Mesendoderm (in vitro differentiated cells): ENCODE measurements around the gene COL9A2.

ENCODE experiments used
- DNase-seq: peaks from one replicate; pipeline ENCODE4 v3.0.0; 2013
- H2AK5ac ChIP-seq: 2 replicates; pipeline ENCODE4 v1.6.1; 2013; ENCODE audit warnings: low read length, inconsistent platforms
- H2BK120ac ChIP-seq: 2 replicates; pipeline ENCODE4 v1.6.1; 2013; ENCODE audit warnings: low read depth, mild to moderate bottlenecking, low read length, moderate library complexity, mixed read lengths
- H2BK15ac ChIP-seq: replicated peaks from 2 replicates; pipeline ENCODE4 v1.6.1; 2013; ENCODE audit warnings: low read depth, mild to moderate bottlenecking, moderate library complexity
- H2BK5ac ChIP-seq: 2 replicates; pipeline ENCODE4 v1.6.1; 2013; ENCODE audit warnings: low read length, inconsistent platforms
- H3K18ac ChIP-seq: 2 replicates; pipeline ENCODE4 v1.6.1; 2013; ENCODE audit warnings: mild to moderate bottlenecking, low read length, mixed read lengths
- H3K23ac ChIP-seq: one replicate; pipeline ENCODE4 v1.6.1; 2013; ENCODE audit warnings: low read length
- H3K27ac ChIP-seq: 2 replicates; pipeline ENCODE4 v1.5.1; 2013; ENCODE audit warnings: low read depth, mild to moderate bottlenecking, inconsistent platforms, low read length, moderate library complexity
- H3K27me3 ChIP-seq: 2 replicates; pipeline ENCODE4 v1.6.1; 2013; ENCODE audit warnings: low read length, control low read depth, mild to moderate bottlenecking, inconsistent platforms; ENCODE audit not compliant: insufficient read depth, poor library complexity
- H3K36me3 ChIP-seq: 2 replicates; pipeline ENCODE4 v1.6.1; 2013; ENCODE audit warnings: low read length, inconsistent platforms; ENCODE audit not compliant: control insufficient read depth, insufficient read depth
- H3K4ac ChIP-seq: one replicate; pipeline ENCODE4 v1.6.1; 2013; ENCODE audit warnings: low read depth, mild to moderate bottlenecking, low read length, moderate library complexity
- H3K4me1 ChIP-seq: 2 replicates; pipeline ENCODE4 v1.6.1; 2013; ENCODE audit warnings: low read depth, low read length, inconsistent platforms; ENCODE audit not compliant: control insufficient read depth
- H3K4me2 ChIP-seq: 2 replicates; pipeline ENCODE4 v1.6.1; 2013; ENCODE audit warnings: low read length
- H3K4me3 ChIP-seq: 2 replicates; pipeline ENCODE4 v1.5.1; 2013; ENCODE audit warnings: mild to moderate bottlenecking, low read length
- H3K56ac ChIP-seq: one replicate; pipeline ENCODE4 v1.6.1; 2013; ENCODE audit warnings: low read length
- H3K79me1 ChIP-seq: 2 replicates; pipeline ENCODE4 v1.6.1; 2013; ENCODE audit warnings: low read length, inconsistent platforms
- H3K79me2 ChIP-seq: 2 replicates; pipeline ENCODE4 v1.6.1; 2013; ENCODE audit warnings: mild to moderate bottlenecking, low read length; ENCODE audit not compliant: control insufficient read depth, insufficient read depth
- H3K9ac ChIP-seq: 2 replicates; pipeline ENCODE4 v1.6.1; 2013; ENCODE audit warnings: low read length, inconsistent platforms
- H4K5ac ChIP-seq: one replicate; pipeline ENCODE4 v1.6.1; 2013; ENCODE audit warnings: low read length
- H4K8ac ChIP-seq: one replicate; pipeline ENCODE4 v1.6.1; 2013; ENCODE audit warnings: low read depth, mild to moderate bottlenecking, control low read depth, low read length, moderate library complexity
- WGBS: extraction: QIAGEN DNeasy Blood & Tissue Kit; methylation state at CpG from one replicate; pipeline ENCODE4 v1.1.7; 2013; ENCODE audit warnings: low lambda C conversion rate, missing lambda C conversion rate; ENCODE audit not compliant: insufficient coverage; ENCODE audit errors: extremely low coverage; 5-methylcytosine and 5-hydroxymethylcytosine counted together

COL9A2 gene

GRCh38 chr1:40305451-40305850 lies 11.6 kb downstream of the COL9A2 start:
- H3K79me1 ChIP-seq, result no peaks in the 10 kb centered on the region
- peaks cover 9% of the 10 kb centered on the region for H3K36me3 ChIP-seq
- H2BK5ac ChIP-seq, result no peak overlapping the region
- H2AK5ac ChIP-seq, result no peak overlapping the region
- H3K56ac ChIP-seq, result no peak overlapping the region
- H3K27ac ChIP-seq, result no peak overlapping the region
- H2BK15ac ChIP-seq, result no peak overlapping the region
- no peaks in the 10 kb centered on the region for H3K79me2 ChIP-seq
- H4K8ac ChIP-seq, result no peak overlapping the region
- no peak overlapping the region for H3K4me2 ChIP-seq
- no peak overlapping the region for H3K9ac ChIP-seq
- no peak for DNase-seq
- H3K27me3 ChIP-seq, result no peaks in the 10 kb centered on the region
- no peak overlapping the region for H3K4me3 ChIP-seq
- H3K23ac ChIP-seq, result no peak overlapping the region
- H3K4me1 ChIP-seq, result no peaks in the 10 kb centered on the region
- no peak overlapping the region for H4K5ac ChIP-seq
- no peak overlapping the region for H3K18ac ChIP-seq
- no peak overlapping the region for H2BK120ac ChIP-seq
- no peak overlapping the region for H3K4ac ChIP-seq
- no CpG with 5 or more reads among the region's 5 CpGs for WGBS

DNA sequence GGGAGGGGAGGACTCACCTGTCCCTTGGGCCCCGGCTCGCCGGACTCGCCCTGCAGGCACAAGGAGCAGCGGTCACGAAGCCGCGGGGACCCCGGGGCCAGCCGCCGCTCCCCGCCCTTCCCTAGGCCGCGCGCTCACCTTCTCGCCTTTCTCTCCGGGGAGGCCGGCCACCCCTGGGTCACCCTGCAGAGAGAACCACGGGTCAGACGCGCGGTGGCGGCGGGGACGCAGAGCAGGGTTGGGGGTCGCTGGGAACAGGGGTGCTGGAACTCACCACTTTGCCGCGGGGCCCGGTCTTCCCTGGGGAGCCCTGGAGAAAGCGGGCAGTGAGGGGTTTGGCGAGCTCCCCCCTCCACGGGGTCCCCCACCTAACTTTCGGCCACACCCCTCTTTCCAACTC lies 13.3 kb downstream of the COL9A2 start:
- Histone ChIP-seq H3K56ac (no peak overlapping the region), H3K36me3 (peaks cover 5% of the 10 kb centered on the region), H3K18ac (no peak overlapping the region), H3K79me2 (no peaks in the 10 kb centered on the region), H2AK5ac (no peak overlapping the region), H3K79me1 (no peaks in the 10 kb centered on the region), H3K4me1 (no peaks in the 10 kb centered on the region), H3K23ac (no peak overlapping the region), H3K4ac (no peak overlapping the region), H2BK5ac (no peak overlapping the region), H3K9ac (no peak overlapping the region), H2BK120ac (no peak overlapping the region), H3K27ac (no peak overlapping the region), H3K4me2 (no peak overlapping the region), H4K8ac (no peak overlapping the region), H4K5ac (no peak overlapping the region), H2BK15ac (no peak overlapping the region), H3K4me3 (no peak overlapping the region), H3K27me3 (no peaks in the 10 kb centered on the region)
- no CpG with 5 or more reads among the region's 33 CpGs for WGBS
- no peak for DNase-seq

DNA sequence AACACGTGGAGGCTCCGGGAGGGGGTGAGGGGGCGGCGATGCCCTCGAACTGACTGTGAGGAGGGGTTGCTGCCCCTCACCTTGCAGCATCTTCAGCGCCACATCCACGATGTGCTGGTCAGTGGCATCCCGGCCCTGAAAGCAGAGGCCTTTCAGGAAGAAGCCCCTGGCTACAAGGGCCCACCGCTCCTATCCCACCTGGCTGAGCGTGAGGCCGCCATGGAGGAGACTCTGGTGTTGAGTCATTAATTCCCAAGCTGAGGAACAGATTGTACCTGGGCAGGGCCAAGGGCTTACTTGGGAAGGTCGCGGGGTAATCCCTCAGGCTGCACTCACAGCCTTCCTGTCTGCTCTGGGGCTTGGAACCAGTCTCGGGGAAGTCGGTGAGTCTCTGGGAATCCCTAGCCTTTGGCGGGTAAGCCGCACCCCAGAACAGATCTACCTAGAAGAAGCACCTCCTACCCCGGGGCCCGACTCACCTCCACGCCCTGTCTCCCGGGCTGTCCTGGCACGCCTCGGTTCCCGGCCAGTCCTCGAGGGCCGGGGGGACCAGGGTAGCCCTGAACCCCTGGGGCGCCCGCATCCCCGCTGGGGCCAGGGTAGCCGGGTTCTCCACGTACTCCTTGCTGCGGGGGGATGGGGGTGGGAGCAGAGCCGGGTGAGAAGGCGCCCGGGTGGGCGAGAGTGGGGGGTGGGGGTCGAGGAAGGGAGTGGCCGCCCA lies 13.9 kb downstream of the COL9A2 start:
- Histone ChIP-seq H2BK15ac (no peak overlapping the region), H2BK120ac (no peak overlapping the region), H2AK5ac (no peak overlapping the region), H3K36me3 (peaks cover 5% of the 10 kb centered on the region), H3K27me3 (no peaks in the 10 kb centered on the region), H3K4me3 (no peak overlapping the region), H2BK5ac (no peak overlapping the region), H3K4me2 (no peak overlapping the region), H3K4ac (no peak overlapping the region), H3K18ac (no peak overlapping the region), H3K4me1 (no peaks in the 10 kb centered on the region), H3K9ac (no peak overlapping the region), H3K23ac (no peak overlapping the region), H4K8ac (no peak overlapping the region), H3K27ac (no peak overlapping the region), H3K79me2 (no peaks in the 10 kb centered on the region), H4K5ac (no peak overlapping the region), H3K56ac (no peak overlapping the region), H3K79me1 (no peaks in the 10 kb centered on the region)
- no peak for DNase-seq
- no CpG with 5 or more reads among the region's 38 CpGs for WGBS

DNA sequence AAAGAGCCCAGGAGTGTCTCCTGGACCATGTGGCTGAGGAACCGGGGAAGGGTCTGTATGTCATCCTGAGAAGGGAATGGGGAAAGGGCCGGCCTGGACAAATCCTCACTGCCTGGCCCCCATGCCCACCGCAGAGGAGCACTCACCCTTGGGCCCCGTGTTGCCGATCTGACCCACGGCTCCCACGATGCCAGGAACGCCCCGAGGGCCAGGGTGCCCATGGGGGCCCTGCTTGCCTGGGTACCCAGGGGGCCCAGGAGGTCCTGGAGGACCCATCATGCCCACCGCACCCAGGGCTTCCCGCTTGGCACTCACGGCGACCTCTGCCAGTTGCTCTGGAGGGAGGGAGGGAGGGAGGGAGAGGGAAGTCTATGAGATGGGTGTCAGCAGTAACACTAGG lies 14.6 kb downstream of the COL9A2 start:
- WGBS, result no CpG with 5 or more reads among the region's 13 CpGs
- Histone ChIP-seq H2BK120ac (no peak overlapping the region), H3K27ac (no peak overlapping the region), H3K56ac (no peak overlapping the region), H2AK5ac (no peak overlapping the region), H3K4ac (no peak overlapping the region), H3K4me3 (no peak overlapping the region), H3K79me2 (no peaks in the 10 kb centered on the region), H3K27me3 (no peaks in the 10 kb centered on the region), H4K5ac (no peak overlapping the region), H3K18ac (no peak overlapping the region), H4K8ac (no peak overlapping the region), H3K4me2 (no peak overlapping the region), H3K4me1 (no peaks in the 10 kb centered on the region), H2BK15ac (no peak overlapping the region), H3K36me3 (peaks cover 3% of the 10 kb centered on the region), H2BK5ac (no peak overlapping the region), H3K23ac (no peak overlapping the region), H3K9ac (no peak overlapping the region), H3K79me1 (no peaks in the 10 kb centered on the region)
- no peak for DNase-seq

DNA sequence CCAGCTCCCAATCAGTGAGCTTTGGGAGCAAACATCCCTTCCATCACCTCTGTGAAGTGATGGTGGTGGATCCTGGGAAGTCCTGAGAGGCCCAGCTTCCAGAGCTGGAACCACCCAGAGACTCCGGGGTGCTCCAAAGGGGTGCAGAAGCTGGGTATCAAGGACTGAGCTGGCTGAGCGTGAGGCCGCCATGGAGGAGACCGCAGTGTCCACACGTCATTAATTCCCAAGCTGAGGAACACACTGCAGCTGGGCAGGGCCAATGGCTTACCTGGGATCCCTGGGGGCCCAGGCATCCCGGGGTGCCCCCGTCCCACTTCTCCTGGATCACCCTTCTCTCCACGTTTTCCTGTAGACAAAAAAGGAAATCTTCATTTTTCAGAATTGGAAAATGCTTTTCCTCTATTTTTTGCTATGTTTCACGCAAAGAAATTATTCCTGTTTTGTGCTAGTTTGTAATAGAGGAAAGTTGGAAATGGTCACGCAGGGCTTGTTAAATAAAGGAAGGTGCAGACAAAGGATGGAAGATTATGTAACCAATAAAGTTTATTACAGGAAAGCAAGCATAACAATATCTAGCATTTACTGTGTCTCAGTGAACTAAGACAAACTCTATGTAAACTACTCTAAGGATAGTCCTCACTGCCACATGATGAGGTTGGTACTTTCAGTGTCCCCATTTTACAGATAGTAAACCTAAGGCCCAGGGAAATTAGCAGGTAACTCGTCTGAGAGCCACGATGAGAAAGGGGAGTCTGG lies 15.4 kb downstream of the COL9A2 start:
- H3K23ac ChIP-seq, result no peak overlapping the region
- H2AK5ac ChIP-seq, result no peak overlapping the region
- H4K5ac ChIP-seq, result no peak overlapping the region
- H3K4me1 ChIP-seq, result no peaks in the 10 kb centered on the region
- H3K4me2 ChIP-seq, result no peak overlapping the region
- H3K4ac ChIP-seq, result no peak overlapping the region
- H3K79me1 ChIP-seq, result no peaks in the 10 kb centered on the region
- no peak overlapping the region for H2BK5ac ChIP-seq
- no peaks in the 10 kb centered on the region for H3K79me2 ChIP-seq
- H3K18ac ChIP-seq, result no peak overlapping the region
- no peak overlapping the region for H4K8ac ChIP-seq
- H3K27ac ChIP-seq, result no peak overlapping the region
- H3K56ac ChIP-seq, result no peak overlapping the region
- H3K4me3 ChIP-seq, result no peak overlapping the region
- WGBS, result no CpG with 5 or more reads among the region's 12 CpGs
- DNase-seq, result no peak
- H2BK120ac ChIP-seq, result no peak overlapping the region
- H3K9ac ChIP-seq, result no peak overlapping the region
- H3K36me3 ChIP-seq, result peaks cover 3% of the 10 kb centered on the region
- H2BK15ac ChIP-seq, result no peak overlapping the region
- no peaks in the 10 kb centered on the region for H3K27me3 ChIP-seq
